GM18508 (cell line): Measurements from ENCODE around the gene CDH8.
"Not testable (repeated sequence)": the region's sequence is repeated elsewhere in the genome, so short reads cannot be mapped to it uniquely, and the experiment has no call there.

Experiments
- ATAC-seq: cut with Tn5 transposase; IDR thresholded peaks from one replicate; pipeline ENCODE4 v1.9.1; 2021; ENCODE audit warnings: moderate number of reproducible peaks; ENCODE audit not compliant: insufficient read depth, unreplicated experiment

The CDH8 gene

GRCh38 chr16:61937646-61938045 lies 98.6 kb downstream of the CDH8 start:
- no peak for ATAC-seq

- ATAC-seq, result no peak
Observed at GRCh38 chr16:61936522-61936921, 99.7 kb downstream of the CDH8 start.

- ATAC-seq, result no peak
Observed at GRCh38 chr16:61934601-61935000, 101.6 kb downstream of the CDH8 start.

- ATAC-seq, result no peak
Observed at GRCh38 chr16:61929776-61930175, 106.5 kb downstream of the CDH8 start.

- no peak for ATAC-seq
Observed at GRCh38 chr16:61926766-61927165, 109.5 kb downstream of the CDH8 start.

DNA sequence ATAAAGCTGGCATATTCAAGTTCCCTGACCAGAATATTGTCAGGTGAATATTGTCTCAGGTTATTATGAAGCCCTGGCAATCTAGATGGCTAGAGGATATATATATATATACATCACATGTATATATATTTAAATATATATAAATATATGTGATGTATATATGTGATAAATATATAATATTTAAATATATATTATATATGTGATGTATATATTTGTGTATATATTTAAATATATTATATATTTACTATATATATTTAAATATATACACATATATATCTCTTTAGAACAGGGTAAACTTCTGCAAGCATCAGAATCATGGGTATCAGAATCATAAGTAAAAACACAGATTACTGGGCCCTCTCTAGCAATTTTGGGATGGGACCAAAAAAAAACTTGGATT lies 112.6 kb downstream of the CDH8 start:
- ATAC-seq, result no peak

DNA sequence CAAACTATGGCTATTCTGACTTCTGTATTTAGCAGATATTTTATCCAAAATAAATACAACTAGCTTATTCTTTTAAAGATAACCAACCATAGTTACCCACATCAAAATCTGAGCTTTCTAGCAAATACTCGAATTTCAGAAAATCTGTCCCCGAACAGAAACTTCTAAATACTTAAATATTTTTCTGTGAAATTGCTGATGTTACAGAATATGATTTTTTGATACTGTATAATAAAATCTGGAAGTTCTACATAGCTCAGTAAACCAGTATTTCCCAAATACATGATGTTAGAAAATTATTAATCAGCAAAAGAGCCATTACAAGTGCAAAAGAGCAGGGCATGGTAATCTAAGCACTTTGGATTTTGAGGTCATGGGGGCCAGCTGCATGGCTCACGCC lies 114.9 kb downstream of the CDH8 start:
- ATAC-seq, result no peak

- not testable (repeated sequence) for ATAC-seq
Observed at GRCh38 chr16:61917865-61918826, 118.1 kb downstream of the CDH8 start.

- ATAC-seq, result no peak
Observed at GRCh38 chr16:61915569-61915968, 120.7 kb downstream of the CDH8 start.

DNA sequence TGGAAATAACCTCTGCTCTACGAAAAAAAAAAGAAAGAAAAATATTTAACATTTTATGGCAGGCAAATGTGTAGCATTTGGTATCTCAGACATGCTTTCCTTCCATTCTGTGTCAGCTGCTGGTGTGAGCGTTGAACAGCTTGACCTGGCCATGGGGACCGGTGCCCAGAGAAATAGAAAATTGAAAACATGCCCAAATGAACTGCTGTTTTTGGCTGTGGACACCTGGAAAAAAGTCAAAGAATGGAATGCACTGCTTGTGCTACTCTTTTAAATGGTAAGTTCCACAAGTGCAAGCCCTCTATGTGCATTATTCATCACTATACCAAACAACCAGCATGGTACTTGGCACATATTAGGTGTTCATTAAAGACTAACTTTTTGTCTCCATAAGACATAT lies 127.2 kb downstream of the CDH8 start:
- no peak for ATAC-seq

- ATAC-seq, result no peak
Observed at GRCh38 chr16:61908426-61908825, 127.8 kb downstream of the CDH8 start.

- no peak for ATAC-seq
Observed at GRCh38 chr16:61901689-61902088, 134.5 kb downstream of the CDH8 start.

DNA sequence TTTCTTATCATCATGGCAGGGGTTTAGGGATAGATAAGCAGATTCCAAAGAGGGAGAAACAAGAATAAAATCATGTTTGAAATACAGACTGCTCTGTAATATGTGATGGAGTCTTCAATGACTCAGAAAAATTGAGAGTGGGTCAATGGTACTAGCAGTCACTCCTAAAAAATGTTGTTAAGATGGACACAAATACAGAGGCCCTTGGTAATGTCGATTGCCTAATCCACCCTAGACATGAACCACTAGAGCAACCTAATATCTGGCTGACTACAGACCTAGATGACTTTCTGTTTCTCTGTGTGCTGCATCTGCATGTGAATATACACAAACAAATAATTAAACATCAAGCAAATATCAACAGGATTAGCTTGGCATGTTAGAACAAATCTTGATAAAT lies 135.8 kb downstream of the CDH8 start:
- ATAC-seq, result no peak

- no peak for ATAC-seq
Observed at GRCh38 chr16:61897657-61898056, 138.6 kb downstream of the CDH8 start.

DNA sequence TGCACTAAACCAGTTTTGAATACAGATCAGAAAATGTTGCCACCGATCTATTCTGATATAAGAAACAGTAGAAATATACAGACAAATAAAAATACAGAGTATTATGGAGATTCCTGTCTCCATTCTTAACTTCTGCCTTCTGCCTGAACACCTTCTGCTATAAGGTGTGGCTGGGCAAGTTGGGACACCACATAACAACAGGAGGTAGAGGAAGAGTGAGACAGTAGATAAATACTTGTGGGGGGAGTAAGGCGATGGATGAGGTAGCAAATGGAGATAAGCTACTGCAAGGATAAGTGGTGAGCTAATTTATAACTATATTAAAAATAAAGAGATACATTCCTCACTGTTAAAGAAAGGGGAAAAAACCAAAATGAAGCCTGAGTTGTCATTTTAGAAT lies 143.7 kb downstream of the CDH8 start:
- no peak for ATAC-seq

- no peak for ATAC-seq
Observed at GRCh38 chr16:61891460-61891859, 144.8 kb downstream of the CDH8 start.

DNA sequence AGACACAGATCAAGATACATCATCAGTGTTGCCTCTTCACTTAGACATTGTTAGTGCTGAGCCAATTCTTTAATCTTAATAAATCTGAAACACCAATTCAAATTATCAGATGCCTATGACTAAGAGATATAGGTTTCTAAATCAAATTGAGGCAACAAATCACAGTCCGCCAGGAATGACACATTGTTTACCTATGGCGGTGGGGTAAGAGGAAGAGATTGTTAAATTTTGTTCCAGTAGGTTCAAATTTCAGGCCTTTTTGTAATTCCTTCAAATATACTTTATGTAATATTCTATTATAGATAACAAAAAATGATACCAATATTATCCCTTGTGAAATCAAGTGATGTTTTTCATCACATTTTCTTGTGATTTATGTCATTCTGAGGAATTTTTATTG lies 145.9 kb downstream of the CDH8 start:
- no peak for ATAC-seq

GRCh38 chr16:61887903-61888302 lies 148.3 kb downstream of the CDH8 start:
- ATAC-seq, result no peak

DNA sequence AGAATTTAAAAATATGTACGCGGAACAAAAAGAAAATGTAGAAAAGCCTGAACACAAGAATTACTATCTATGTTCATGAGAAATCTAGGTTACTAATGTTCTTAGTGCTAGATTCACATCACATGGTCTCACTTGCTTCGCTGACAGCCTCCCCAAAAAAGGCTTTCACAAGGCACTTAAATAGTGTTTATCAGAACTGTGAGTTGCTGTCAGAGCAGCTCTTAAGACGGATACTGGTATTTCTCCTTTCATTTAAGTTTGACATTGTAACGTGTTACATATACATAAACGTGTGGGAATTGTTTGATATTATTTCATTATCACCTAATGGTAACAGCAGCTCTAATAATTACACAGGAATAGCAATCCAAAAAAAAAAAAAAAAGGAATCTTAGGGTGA lies 150.9 kb downstream of the CDH8 start:
- no peak for ATAC-seq

GRCh38 chr16:61879306-61879705 lies 156.9 kb downstream of the CDH8 start:
- ATAC-seq, result no peak

DNA sequence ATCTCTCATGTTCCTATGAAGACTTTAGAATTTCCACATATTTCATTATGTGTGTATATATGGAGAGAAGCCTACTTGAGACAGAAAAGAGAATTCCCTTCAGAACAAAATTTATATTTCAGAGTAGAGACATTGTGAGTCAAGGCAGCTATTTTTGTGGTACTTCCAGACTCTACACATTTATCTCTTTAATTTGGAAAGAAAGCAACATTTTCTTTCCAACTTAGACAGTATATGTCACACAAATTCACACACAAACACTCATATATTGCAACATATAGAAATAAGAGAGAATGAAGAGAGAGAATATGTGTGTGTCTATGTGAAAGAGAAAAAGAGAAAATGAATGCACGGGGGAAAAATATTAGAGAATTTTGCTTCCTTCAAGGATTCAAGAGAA lies 158.8 kb downstream of the CDH8 start:
- no peak for ATAC-seq

DNA sequence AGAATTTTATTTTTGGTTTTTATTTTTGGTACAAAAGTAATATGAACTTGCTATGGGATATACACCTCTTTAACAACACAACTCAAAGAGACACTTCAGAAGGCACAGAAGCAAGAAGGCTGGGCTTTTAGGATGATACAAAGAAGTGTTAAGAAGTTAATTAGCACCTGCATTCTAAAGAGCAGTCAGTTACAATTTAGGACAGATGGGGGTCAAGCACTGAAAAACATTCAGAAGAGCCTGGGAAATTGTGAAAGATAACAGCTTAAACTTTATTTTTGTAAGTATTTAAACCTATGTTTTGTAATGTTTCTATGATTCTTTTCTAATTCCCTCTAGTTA lies 163.5 kb downstream of the CDH8 start:
- ATAC-seq, result no peak
